IMR-90 (cell line): ENCODE results near the gene CPB2. TPM values are rescaled to one million over a fixed set of nuclear protein-coding genes. Genes with fewer than 3 reads are reported as not detected.

Source experiments
- ATAC-seq: fragments of 200-7000 bp; cut with Tn5 transposase; 2 replicates; pipeline ENCODE4 v1.9.1; 2020; ENCODE audit warnings: low read depth, mild to moderate bottlenecking, moderate library complexity
- BruUV-seq: library from RNA; stranded (reverse); fragments of 400-500 nt; replicated peaks from 2 replicates; lab custom pipeline; 2021; lab: Mats Ljungman, UMichigan
- CTCF ChIA-PET: fragments of 300-600 bp; formaldehyde crosslinking; extraction: SDS; loops from one replicate; lab custom pipeline; 2021; ENCODE audit warnings: antibody characterized with exemption; lab: Yijun Ruan, JAX
- POLR2A ChIA-PET: fragments of 300-600 bp; sonication (Branson Sonifier 250); formaldehyde crosslinking; loops from one replicate; lab custom pipeline; 2022; ENCODE audit warnings: antibody characterized with exemption; ENCODE audit not compliant: unreplicated experiment; lab: Charles Lee
- DNase-seq: peaks from one replicate; pipeline ENCODE4 v3.0.0; 2013
- H2AFZ ChIP-seq: replicated peaks from 2 replicates; pipeline ENCODE3; 2013; ENCODE audit warnings: low read length, mild to moderate bottlenecking; ENCODE audit not compliant: poor library complexity
- H2AK5ac ChIP-seq: 2 replicates; pipeline ENCODE4 v1.6.1; 2013; ENCODE audit warnings: low read depth, low read length, inconsistent platforms
- H2AK9ac ChIP-seq: replicated peaks from 2 replicates; pipeline ENCODE3; 2013; ENCODE audit warnings: mild to moderate bottlenecking, low read depth, low read length, moderate library complexity; ENCODE audit not compliant: poor library complexity
- H2BK120ac ChIP-seq: 2 replicates; pipeline ENCODE4 v1.6.1; 2013; ENCODE audit warnings: low read depth, low read length, inconsistent platforms
- H2BK15ac ChIP-seq: 3 replicates; pipeline ENCODE4 v1.6.1; 2013; ENCODE audit warnings: low read depth, low read length, inconsistent platforms
- H2BK20ac ChIP-seq: 2 replicates; pipeline ENCODE4 v1.6.1; 2013; ENCODE audit warnings: low read depth, mild to moderate bottlenecking, inconsistent platforms, low read length, moderate library complexity
- H2BK5ac ChIP-seq: 2 replicates; pipeline ENCODE4 v1.6.1; 2013; ENCODE audit warnings: mild to moderate bottlenecking, low read depth, low read length, inconsistent platforms; ENCODE audit not compliant: poor library complexity, severe bottlenecking
- H3K14ac ChIP-seq: replicated peaks from 2 replicates; pipeline ENCODE4 v1.6.1; 2013; ENCODE audit warnings: low read depth, low read length, inconsistent platforms
- H3K18ac ChIP-seq: 2 replicates; pipeline ENCODE4 v1.6.1; 2013; ENCODE audit warnings: low read depth, low read length, control low read depth
- H3K23ac ChIP-seq: 2 replicates; pipeline ENCODE4 v1.6.1; 2013; ENCODE audit warnings: low read depth, low read length, inconsistent platforms
- H3K27ac ChIP-seq: 2 replicates; pipeline ENCODE4 v1.5.1; 2013; ENCODE audit warnings: mild to moderate bottlenecking, control low read depth, low read length; ENCODE audit not compliant: insufficient read depth
- H3K27me3 ChIP-seq: 2 replicates; pipeline ENCODE4 v1.6.1; 2013; ENCODE audit warnings: low read length; ENCODE audit not compliant: control insufficient read depth, insufficient read depth
- H3K36me3 ChIP-seq: 2 replicates; pipeline ENCODE4 v1.6.1; 2013; ENCODE audit warnings: low read length, mixed read lengths; ENCODE audit not compliant: control insufficient read depth, insufficient read depth
- H3K4ac ChIP-seq: 2 replicates; pipeline ENCODE4 v1.6.1; 2013; ENCODE audit warnings: low read depth, low read length, inconsistent platforms
- H3K4me1 ChIP-seq: 2 replicates; pipeline ENCODE4 v1.6.1; 2013; ENCODE audit warnings: low read length, mixed read lengths; ENCODE audit not compliant: control insufficient read depth, insufficient read depth
- H3K4me2 ChIP-seq: 2 replicates; pipeline ENCODE4 v1.6.1; 2013; ENCODE audit warnings: low read depth, mild to moderate bottlenecking, control low read depth, low read length, moderate library complexity
- H3K4me3 ChIP-seq: 2 replicates; pipeline ENCODE4 v1.5.1; 2013; ENCODE audit warnings: low read depth, mild to moderate bottlenecking, control low read depth, low read length, moderate library complexity; ENCODE audit not compliant: insufficient read depth
- H3K56ac ChIP-seq: 2 replicates; pipeline ENCODE4 v1.6.1; 2013; ENCODE audit warnings: low read length, inconsistent platforms; ENCODE audit not compliant: insufficient read depth; ENCODE audit errors: extremely low read depth
- H3K79me1 ChIP-seq, 2 experiments: 2 replicates each; pipeline ENCODE4 v1.6.1; 2013; ENCODE audit warnings: low read length in 2 of 2, inconsistent platforms in 1 of 2, low read depth in 1 of 2
- H3K9ac ChIP-seq: 2 replicates; pipeline ENCODE4 v1.6.1; 2013; ENCODE audit warnings: low read depth, low read length, control low read depth
- H3K9me1 ChIP-seq: 2 replicates; pipeline ENCODE4 v1.6.1; 2013; ENCODE audit warnings: low read length, inconsistent platforms; ENCODE audit not compliant: insufficient read depth
- H3K9me3 ChIP-seq: 2 replicates; pipeline ENCODE4 v1.6.1; 2013; ENCODE audit warnings: low read length; ENCODE audit not compliant: control insufficient read depth, insufficient read depth
- H4K20me1 ChIP-seq: 2 replicates; pipeline ENCODE4 v1.6.1; 2013; ENCODE audit warnings: low read length, inconsistent platforms; ENCODE audit not compliant: insufficient read depth
- H4K5ac ChIP-seq: 2 replicates; pipeline ENCODE4 v1.6.1; 2013; ENCODE audit warnings: mild to moderate bottlenecking, low read depth, low read length, control low read depth
- H4K8ac ChIP-seq, 2 experiments: 2 replicates each; pipeline ENCODE4 v1.6.1; 2013; ENCODE audit warnings: low read depth in 2 of 2, low read length in 2 of 2, control low read depth in 1 of 2, inconsistent platforms in 1 of 2
- H4K91ac ChIP-seq: 2 replicates; pipeline ENCODE4 v1.6.1; 2013; ENCODE audit warnings: low read depth, low read length, inconsistent platforms; ENCODE audit not compliant: insufficient read depth
- BHLHE40 ChIP-seq: fragments of 150-350 bp; IDR thresholded peaks from 2 replicates; pipeline ENCODE4 v1.6.1; 2016; ENCODE audit warnings: mild to moderate bottlenecking, low read depth, low read length
- CEBPB ChIP-seq: IDR thresholded peaks from 2 replicates; pipeline ENCODE4 v1.6.1; 2012; ENCODE audit warnings: low read depth, low read length, improper control_type of control experiment
- CHD1 ChIP-seq: IDR thresholded peaks from 2 replicates; pipeline ENCODE4 v1.6.1; 2012; ENCODE audit warnings: low read depth, low read length, improper control_type of control experiment
- CTCF ChIP-seq: conservative IDR thresholded peaks from 2 replicates; pipeline ENCODE4 v1.5.1; 2012; ENCODE audit warnings: mild to moderate bottlenecking, low read depth, low read length, improper control_type of control experiment
- FOS ChIP-seq: fragments of 150-350 bp; IDR thresholded peaks from 2 replicates; pipeline ENCODE4 v1.6.1; 2016; ENCODE audit warnings: low read depth, low read length
- MAZ ChIP-seq: IDR thresholded peaks from 2 replicates; pipeline ENCODE4 v1.6.1; 2012; ENCODE audit warnings: low read depth, mild to moderate bottlenecking, low read length, improper control_type of control experiment, moderate library complexity, borderline replicate concordance
- MXI1 ChIP-seq: IDR thresholded peaks from 2 replicates; pipeline ENCODE4 v1.6.1; 2012; ENCODE audit warnings: low read depth, mild to moderate bottlenecking, low read length, moderate library complexity, borderline replicate concordance
- NFE2L2 ChIP-seq: fragments of 150-350 bp; IDR thresholded peaks from 2 replicates; pipeline ENCODE4 v1.6.1; 2016; ENCODE audit warnings: low read depth, mild to moderate bottlenecking, low read length
- POLR2A ChIP-seq: IDR thresholded peaks from 2 replicates; pipeline ENCODE4 v1.6.1; 2012; ENCODE audit warnings: mild to moderate bottlenecking, low read depth, low read length
- RAD21 ChIP-seq: IDR thresholded peaks from 2 replicates; pipeline ENCODE4 v1.6.1; 2012; ENCODE audit warnings: low read length, improper control_type of control experiment
- RFX5 ChIP-seq: IDR thresholded peaks from 2 replicates; pipeline ENCODE4 v1.8.0; 2012; ENCODE audit warnings: low read depth, mild to moderate bottlenecking, low read length, moderate library complexity
- SMC3 ChIP-seq: fragments of 150-350 bp; IDR thresholded peaks from 2 replicates; pipeline ENCODE4 v1.6.1; 2016; ENCODE audit warnings: low read depth, mild to moderate bottlenecking, antibody characterized with exemption, low read length, moderate library complexity
- WGBS, 2 experiments: methylation state at CpG; one replicate each; pipeline versions ENCODE4 v1.1.5 to v1.1.7; 2013; ENCODE audit warnings: missing lambda C conversion rate in 2 of 2; ENCODE audit not compliant: insufficient read length in 1 of 2; ENCODE audit errors: extremely low coverage in 2 of 2; 5-methylcytosine and 5-hydroxymethylcytosine counted together
- dilution Hi-C: fragments of 300-500 bp; cut with HindIII; formaldehyde crosslinking; loops from one replicate; pipeline ENCODE4 v1.14.3; 2018; ENCODE audit warnings: low sequenced_read_pairs; ENCODE audit not compliant: unreplicated experiment
- in situ Hi-C: fragments of 300-500 bp; cut with MboI; formaldehyde crosslinking; loops from 3 replicates; pipeline ENCODE4 v1.14.3; 2019; ENCODE audit warnings: low sequenced_read_pairs, inconsistent platforms, mixed read lengths
- intact Hi-C: fragments of 100-400 bp; cut with micrococcal nuclease; formaldehyde crosslinking; loops from 2 replicates; pipeline ENCODE4 v1.10.0; 2022
- polyA plus RNA-seq, 3 experiments: library from polyadenylated mRNA; depleted of rRNA; stranded (reverse); fragments of >200 nt; gene quantifications; 2 replicates each; pipeline ENCODE4 v1.2.3, GENCODE V29; 2012; ENCODE audit warnings: low replicate concordance in 1 of 3
- total RNA-seq: library from RNA; depleted of rRNA; stranded (reverse); fragments of >200 nt; gene quantifications from 2 replicates; pipeline ENCODE4 v1.2.3, GENCODE V29; 2012
- TF ChIP-seq, protein P1 (sequence below): fragments of 150-350 bp; IDR thresholded peaks from 2 replicates; pipeline ENCODE4 v1.6.1; 2017; ENCODE audit warnings: mild to moderate bottlenecking, antibody characterized with exemption, low read length, low read depth
- TF ChIP-seq, protein P2 (sequence below): fragments of 150-350 bp; IDR thresholded peaks from 2 replicates; pipeline ENCODE4 v1.6.1; 2016; ENCODE audit warnings: low read depth, mild to moderate bottlenecking, low read length, moderate library complexity, borderline replicate concordance

The CPB2 gene
- total and polyA plus RNA-seq, 2 of the 4 experiments (the other 2 are of a cell fraction): not detected

DNA sequence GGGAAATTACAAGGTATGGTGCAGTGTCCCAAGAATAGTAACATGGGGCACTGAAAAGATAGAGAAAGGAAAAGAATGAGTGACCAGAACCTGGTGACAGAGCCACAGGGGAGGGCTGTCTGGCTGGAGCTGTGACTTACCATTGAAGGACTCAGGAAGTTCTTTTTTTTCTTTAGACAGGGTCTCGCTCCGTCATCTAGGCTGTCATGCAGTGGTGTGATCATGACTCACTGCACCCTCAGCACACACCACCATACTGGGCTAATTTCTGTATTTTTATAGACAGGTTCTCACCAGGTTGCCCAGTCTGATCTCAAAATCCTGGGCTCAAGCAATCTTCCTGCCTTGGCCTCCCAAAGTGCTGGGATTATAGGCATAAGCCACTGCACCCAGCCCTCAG lies 8.8 kb upstream of the CPB2 start:
- in situ Hi-C loops (no loop called here), intact Hi-C loops (no loop called here), dilution Hi-C loops (no loop called here)
- Histone ChIP-seq H2BK20ac (no peak overlapping the region), H2BK5ac (no peak overlapping the region), H3K56ac (no peak overlapping the region), H2AFZ (no peak overlapping the region), H3K18ac (no peak overlapping the region), H3K4me3 (no peak overlapping the region), H4K20me1 (no peaks in the 10 kb centered on the region), H4K5ac (no peak overlapping the region), H4K8ac (no peak overlapping the region), H3K79me1 (no peaks in the 10 kb centered on the region), H2AK9ac (no peak overlapping the region), H3K9me3 (no peaks in the 10 kb centered on the region), H3K23ac (no peak overlapping the region), H2BK120ac (no peak overlapping the region), H3K14ac (no peak overlapping the region), H3K36me3 (no peaks in the 10 kb centered on the region), H2AK5ac (no peak overlapping the region), H3K4ac (no peak overlapping the region), H3K9ac (no peak overlapping the region), H4K91ac (no peak overlapping the region), H3K27ac (no peak overlapping the region), H3K27me3 (no peaks in the 10 kb centered on the region; the same call in none of the 2 replicates), H3K4me1 (no peaks in the 10 kb centered on the region), H3K4me2 (no peak overlapping the region), H3K9me1 (no peaks in the 10 kb centered on the region), H2BK15ac (no peak overlapping the region)
- no peak for TF ChIP-seq POLR2A
- TF ChIP-seq MAZ: no peak
- no peak for TF ChIP-seq FOS
- no peak for TF ChIP-seq RAD21
- no peak for TF ChIP-seq NFE2L2
- TF ChIP-seq CTCF: no peak
- no peak for TF ChIP-seq CEBPB
- no peak for TF ChIP-seq MXI1
- TF ChIP-seq, protein P1, sequence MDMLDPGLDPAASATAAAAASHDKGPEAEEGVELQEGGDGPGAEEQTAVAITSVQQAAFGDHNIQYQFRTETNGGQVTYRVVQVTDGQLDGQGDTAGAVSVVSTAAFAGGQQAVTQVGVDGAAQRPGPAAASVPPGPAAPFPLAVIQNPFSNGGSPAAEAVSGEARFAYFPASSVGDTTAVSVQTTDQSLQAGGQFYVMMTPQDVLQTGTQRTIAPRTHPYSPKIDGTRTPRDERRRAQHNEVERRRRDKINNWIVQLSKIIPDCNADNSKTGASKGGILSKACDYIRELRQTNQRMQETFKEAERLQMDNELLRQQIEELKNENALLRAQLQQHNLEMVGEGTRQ: no peak
- TF ChIP-seq, protein P2, sequence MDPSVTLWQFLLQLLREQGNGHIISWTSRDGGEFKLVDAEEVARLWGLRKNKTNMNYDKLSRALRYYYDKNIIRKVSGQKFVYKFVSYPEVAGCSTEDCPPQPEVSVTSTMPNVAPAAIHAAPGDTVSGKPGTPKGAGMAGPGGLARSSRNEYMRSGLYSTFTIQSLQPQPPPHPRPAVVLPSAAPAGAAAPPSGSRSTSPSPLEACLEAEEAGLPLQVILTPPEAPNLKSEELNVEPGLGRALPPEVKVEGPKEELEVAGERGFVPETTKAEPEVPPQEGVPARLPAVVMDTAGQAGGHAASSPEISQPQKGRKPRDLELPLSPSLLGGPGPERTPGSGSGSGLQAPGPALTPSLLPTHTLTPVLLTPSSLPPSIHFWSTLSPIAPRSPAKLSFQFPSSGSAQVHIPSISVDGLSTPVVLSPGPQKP: no peak
- no peak for TF ChIP-seq BHLHE40
- no peak for TF ChIP-seq RFX5
- TF ChIP-seq SMC3: no peak
- no peak for TF ChIP-seq CHD1
- POLR2A ChIA-PET: no interaction called here
- 45% methylated on average over 2 of the region's 2 CpGs; no CpG with 5 or more reads in 1 of the 2 experiments for WGBS, 2 experiments
- no TSS peak for BruUV-seq
- DNase-seq: no peak
- CTCF ChIA-PET: no interaction called here
- ATAC-seq: no peak
